OCI-LY7 (cell line): ENCODE data around the gene RIN3. TPM values are rescaled to one million over a fixed set of nuclear protein-coding genes. Genes with fewer than 3 reads are reported as not detected.

ENCODE experiments used
- BruUV-seq: library from RNA; stranded (reverse); fragments of 400-500 nt; replicated peaks from 2 replicates; lab custom pipeline; 2021; lab: Mats Ljungman, UMichigan
- CTCF ChIA-PET: fragments of 300-600 bp; sonication (Branson Sonifier 250); formaldehyde crosslinking; loops from one replicate; lab custom pipeline; 2022; ENCODE audit warnings: antibody characterized with exemption; ENCODE audit not compliant: unreplicated experiment; lab: Charles Lee
- POLR2A ChIA-PET: fragments of 300-600 bp; sonication (Branson Sonifier 250); formaldehyde crosslinking; loops from one replicate; lab custom pipeline; 2022; ENCODE audit warnings: antibody characterized with exemption; lab: Charles Lee
- DNase-seq: peaks from one replicate; pipeline ENCODE4 v3.0.0-alpha.2; 2015; ENCODE audit warnings: low spot score
- H2AFZ ChIP-seq: fragments of 200-600 bp; sonication (generic), shearing (Covaris generic); 2 replicates; pipeline ENCODE4 v1.6.1; 2014; ENCODE audit warnings: mild to moderate bottlenecking, antibody characterized with exemption, low read length, moderate library complexity
- H3K27ac ChIP-seq: fragments of 200-600 bp; sonication (generic); 2 replicates; pipeline ENCODE4 v1.5.1; 2014; ENCODE audit warnings: mixed run types, low read depth, mild to moderate bottlenecking, moderate library complexity, low read length, inconsistent platforms; ENCODE audit not compliant: poor library complexity, severe bottlenecking
- H3K36me3 ChIP-seq: fragments of 200-600 bp; sonication (generic); 2 replicates; pipeline ENCODE4 v1.6.1; 2014; ENCODE audit warnings: mild to moderate bottlenecking, antibody characterized with exemption, low read length, moderate library complexity, mixed read lengths; ENCODE audit not compliant: insufficient read depth
- H3K4me1 ChIP-seq: fragments of 200-600 bp; sonication (generic); 2 replicates; pipeline ENCODE4 v1.5.1; 2014; ENCODE audit warnings: mild to moderate bottlenecking, low read length; ENCODE audit not compliant: insufficient read depth, poor library complexity, severe bottlenecking
- H3K4me2 ChIP-seq: fragments of 200-600 bp; sonication (generic); 2 replicates; pipeline ENCODE4 v1.6.1; 2014; ENCODE audit warnings: mild to moderate bottlenecking, low read length
- H3K4me3 ChIP-seq: fragments of 200-600 bp; sonication (generic); 2 replicates; pipeline ENCODE4 v1.5.1; 2014; ENCODE audit warnings: mild to moderate bottlenecking, low read depth, low read length; ENCODE audit not compliant: poor library complexity, severe bottlenecking
- H3K79me2 ChIP-seq: fragments of 200-600 bp; sonication (generic); 2 replicates; pipeline ENCODE4 v1.6.1; 2016; ENCODE audit warnings: low read depth, mild to moderate bottlenecking, low read length, moderate library complexity, mixed read lengths; ENCODE audit not compliant: insufficient read depth
- H3K9me2 ChIP-seq: fragments of 200-600 bp; sonication (generic); 2 replicates; pipeline ENCODE4 v1.6.1; 2016; ENCODE audit warnings: mild to moderate bottlenecking, low read length, mixed read lengths; ENCODE audit not compliant: insufficient read depth
- H3K9me3 ChIP-seq: fragments of 200-600 bp; sonication (generic); 2 replicates; pipeline ENCODE4 v1.6.1; 2014; ENCODE audit warnings: mild to moderate bottlenecking, mixed run types, low read length, mixed read lengths
- H4K20me1 ChIP-seq: fragments of 200-600 bp; sonication (generic); 2 replicates; pipeline ENCODE4 v1.6.1; 2014; ENCODE audit warnings: mild to moderate bottlenecking, antibody characterized with exemption, low read length, moderate library complexity, mixed read lengths; ENCODE audit not compliant: insufficient read depth
- CTCF ChIP-seq: fragments of 200-600 bp; sonication (generic); conservative IDR thresholded peaks from 2 replicates; pipeline ENCODE4 v1.5.1; 2014; ENCODE audit warnings: mild to moderate bottlenecking, antibody characterized with exemption, low read length, moderate library complexity, mixed read lengths
- EZH2phosphoT487 ChIP-seq: fragments of 200-600 bp; sonication (generic); IDR thresholded peaks from 2 replicates; pipeline ENCODE4 v1.6.1; 2018; ENCODE audit warnings: low read depth, borderline replicate concordance, mild to moderate bottlenecking, mixed run types, antibody characterized with exemption, low read length, moderate library complexity, mixed read lengths
- intact Hi-C: fragments of 100-400 bp; cut with micrococcal nuclease; formaldehyde crosslinking; loops from one replicate; pipeline ENCODE4 v1.10.0; 2022; ENCODE audit not compliant: unreplicated experiment
- total RNA-seq, 2 experiments: library from RNA; depleted of rRNA in 1 of 2; stranded (reverse); fragments of >200 nt in 1 of 2; shearing (Covaris generic) in 1 of 2; gene quantifications; 2 replicates each; pipeline ENCODE4 v1.2.3, GENCODE V29; 2014 to 2022

RIN3 gene
- total RNA-seq, 2 experiments from 2014 or later: not detected

GRCh38 chr14:92687681-92688433 is 174.3 kb downstream of the RIN3 start:
- CTCF ChIA-PET: no interaction called here
- intact Hi-C loops: loop anchor here (2.0 kb wide), 1 partner anchor 95 kb away; no protein-coding TSS in a partner anchor
- no peaks in the 10 kb centered on the region for H3K4me1 ChIP-seq
- DNase-seq: no peak
- H3K79me2 ChIP-seq: no peaks in the 10 kb centered on the region
- H3K27ac ChIP-seq: no peak overlapping the region
- POLR2A ChIA-PET: no interaction called here
- TF ChIP-seq CTCF (no peak), EZH2phosphoT487 (no peak)
- BruUV-seq: no TSS peak
- no peak overlapping the region for H3K4me3 ChIP-seq
- no peaks in the 10 kb centered on the region for H4K20me1 ChIP-seq
- H3K9me2 ChIP-seq: no peaks in the 10 kb centered on the region
- no peaks in the 10 kb centered on the region for H3K36me3 ChIP-seq
- no peak overlapping the region for H3K4me2 ChIP-seq
- no peak overlapping the region for H2AFZ ChIP-seq
- H3K9me3 ChIP-seq: no peaks in the 10 kb centered on the region

GRCh38 chr14:92688434-92689375 is 175.1 kb downstream of the RIN3 start:
- intact Hi-C loops: no loop called here
- ChIA-PET POLR2A (interaction anchor here (1.1 kb wide), 1 partner anchor 12 kb away, joined by 4 read pairs; no protein-coding TSS in a partner anchor), CTCF (no interaction called here)
- no peaks in the 10 kb centered on the region for H4K20me1 ChIP-seq
- no peaks in the 10 kb centered on the region for H3K9me2 ChIP-seq
- no peak overlapping the region for H2AFZ ChIP-seq
- H3K4me3 ChIP-seq: no peak overlapping the region
- no peak for DNase-seq
- no peaks in the 10 kb centered on the region for H3K36me3 ChIP-seq
- H3K79me2 ChIP-seq: no peaks in the 10 kb centered on the region
- no peaks in the 10 kb centered on the region for H3K4me1 ChIP-seq
- no TSS peak for BruUV-seq
- no peak overlapping the region for H3K4me2 ChIP-seq
- H3K9me3 ChIP-seq: no peaks in the 10 kb centered on the region
- no peak overlapping the region for H3K27ac ChIP-seq
- TF ChIP-seq CTCF (no peak), EZH2phosphoT487 (no peak)
